Endometrial microvascular endothelial cells (primary cell): ENCODE data around the gene CAMK1D. TPM values are rescaled to one million over a fixed set of nuclear protein-coding genes. Genes with fewer than 3 reads are reported as not detected.
"Not testable (repeated sequence)": the region's sequence is repeated elsewhere in the genome, so short reads cannot be mapped to it uniquely, and the experiment has no call there.

Source experiments
- in situ Hi-C: cut with HindIII; loops from 2 replicates; pipeline ENCODE4 v1.10.0; 2017; ENCODE audit warnings: low sequenced_read_pairs, low pct_unique_long_range_greater_than_20kb; ENCODE audit errors: inconsistent ontology term
- total RNA-seq: library from RNA; depleted of rRNA; stranded (reverse); fragments of >200 nt; gene quantifications from one replicate; pipeline ENCODE4 v1.2.3, GENCODE V29; 2015; ENCODE audit errors: inconsistent ontology term

Gene CAMK1D
- total RNA-seq, 1 donor from 2014 or later = 0.37 TPM

DNA sequence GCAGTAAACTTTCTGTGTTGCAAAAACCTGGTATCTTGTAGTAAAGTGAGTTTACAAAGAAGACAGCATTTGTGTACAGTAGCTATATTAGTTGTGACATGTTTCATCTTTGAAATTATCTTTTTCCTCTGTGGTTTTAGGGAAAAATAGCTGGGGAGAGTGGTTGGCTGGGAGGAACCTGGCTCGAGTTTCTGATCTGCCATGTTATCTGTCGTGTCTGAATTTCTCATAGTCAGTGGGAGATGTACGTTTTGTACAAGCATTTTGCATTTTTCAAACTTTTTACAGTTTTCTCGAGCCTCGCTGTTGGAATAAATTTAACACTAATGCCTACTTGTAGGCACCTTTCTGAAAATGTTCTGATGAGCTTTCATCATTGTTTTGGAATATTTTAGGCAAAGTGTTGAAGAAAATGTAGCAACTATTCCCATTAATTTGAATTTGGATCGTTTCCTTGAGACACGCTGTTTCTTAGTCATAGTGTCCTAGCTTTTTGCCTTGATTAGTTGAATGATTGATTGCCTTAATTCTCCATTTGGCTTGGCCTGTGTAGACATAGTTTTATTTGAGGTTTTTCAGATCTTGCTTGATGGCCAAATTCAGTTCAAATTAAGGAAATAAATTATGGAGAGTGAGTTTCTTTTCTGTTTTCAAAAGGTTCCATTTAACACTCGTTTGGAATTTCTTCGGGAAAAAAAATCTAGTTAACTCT is 65.1 kb downstream of the CAMK1D start:
- in situ Hi-C loops = no loop called here

DNA sequence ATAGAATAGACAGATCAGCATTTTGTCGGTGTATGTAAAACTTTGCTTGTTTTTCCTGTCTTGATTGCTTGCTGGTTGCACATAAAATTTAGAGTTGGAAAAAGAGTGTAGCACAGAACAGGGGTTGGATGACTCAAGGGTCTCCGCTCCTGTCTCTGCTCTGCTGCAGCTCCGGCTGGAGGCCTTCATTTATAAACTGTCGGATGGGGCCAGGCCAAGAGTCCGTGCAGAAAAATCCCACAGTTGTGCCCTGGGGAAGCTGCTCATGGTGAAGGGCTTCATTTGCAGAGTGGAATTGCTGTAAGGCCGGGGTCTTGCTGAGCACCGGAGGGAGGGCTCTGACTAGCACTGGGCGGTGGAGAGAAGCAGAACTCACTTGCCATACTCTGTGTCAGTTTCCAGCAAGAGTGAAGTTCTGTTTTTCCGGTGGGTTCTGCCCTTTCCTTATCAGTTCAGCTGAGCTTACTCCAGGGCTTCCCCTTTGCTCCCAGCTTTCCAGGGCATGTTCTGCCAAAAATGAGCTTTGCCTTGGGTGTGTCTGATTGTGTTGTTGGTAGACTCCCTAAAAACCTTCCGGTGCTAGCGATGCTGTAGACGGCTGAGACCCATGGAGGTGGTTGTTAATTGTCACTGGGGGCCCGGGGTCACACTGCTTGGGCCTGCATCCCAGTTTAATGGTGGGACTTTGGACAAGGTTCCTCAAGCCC is 67.2 kb downstream of the CAMK1D start:
- in situ Hi-C loops = no loop called here

DNA sequence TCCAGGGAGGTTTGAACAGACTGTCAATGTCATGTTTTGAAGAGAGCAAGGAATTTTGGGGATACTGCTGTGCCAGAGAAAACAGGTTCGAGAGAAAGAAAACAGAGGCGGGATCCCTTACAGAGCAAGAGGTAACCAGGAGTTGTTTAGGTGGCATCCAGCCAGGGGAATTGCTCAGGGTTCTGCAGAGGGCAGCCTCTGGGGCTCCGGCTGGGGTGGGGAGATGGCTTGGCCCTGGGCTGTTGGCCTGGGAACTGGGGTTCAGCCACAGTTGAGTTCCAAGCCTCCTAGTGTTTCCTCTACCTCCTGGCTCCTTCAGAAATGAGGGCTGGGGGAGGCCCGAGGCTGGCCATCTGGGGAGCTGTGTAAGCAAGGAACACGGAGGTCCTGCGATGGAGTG is 68.0 kb downstream of the CAMK1D start:
- in situ Hi-C loops = no loop called here

DNA sequence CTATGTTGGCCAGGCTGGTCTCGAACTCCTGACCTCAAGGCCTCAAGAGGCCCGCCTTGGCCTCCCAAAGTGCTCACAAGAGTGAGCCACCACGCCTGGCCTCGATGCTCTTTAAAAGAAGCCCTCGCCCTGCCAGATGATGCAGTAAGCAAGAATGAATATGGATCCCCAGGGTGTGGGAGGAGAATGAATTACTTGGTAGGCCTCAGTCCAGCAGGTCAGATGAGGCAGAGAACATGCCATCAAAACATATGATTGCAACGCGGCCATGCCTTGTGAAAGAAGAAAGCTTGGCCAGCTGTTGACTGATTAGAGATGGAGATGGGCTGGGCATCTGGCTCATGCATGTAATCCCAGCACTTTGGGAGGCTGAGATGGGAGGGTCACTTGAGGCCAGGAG is 68.7 kb downstream of the CAMK1D start:
- in situ Hi-C loops = no loop called here

DNA sequence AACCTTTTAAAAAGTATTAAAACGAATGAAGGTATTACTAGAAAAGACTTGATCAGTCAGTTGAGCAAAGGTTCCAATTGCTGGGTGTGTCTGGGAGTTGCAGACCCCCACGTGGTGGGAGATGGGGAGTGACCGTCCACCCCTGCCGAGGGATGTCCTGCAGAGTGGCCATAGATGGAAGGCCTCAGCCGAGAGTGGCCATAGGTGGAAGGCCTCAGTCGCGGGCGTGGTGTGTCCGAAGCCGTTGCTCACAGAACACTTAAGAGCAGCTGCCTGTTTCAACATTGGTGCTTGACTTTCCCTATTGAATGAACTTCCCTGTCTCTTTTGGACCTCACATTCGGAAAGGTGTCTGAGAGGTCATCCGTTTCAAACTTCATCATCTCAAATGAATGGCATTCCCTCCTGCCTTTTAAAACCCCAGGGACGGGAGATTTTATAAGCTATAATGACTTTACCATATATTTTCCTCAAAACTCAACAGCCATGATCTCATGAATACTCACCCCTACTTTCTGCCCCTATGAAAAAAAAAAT is 69.4 kb downstream of the CAMK1D start:
- in situ Hi-C loops = no loop called here

DNA sequence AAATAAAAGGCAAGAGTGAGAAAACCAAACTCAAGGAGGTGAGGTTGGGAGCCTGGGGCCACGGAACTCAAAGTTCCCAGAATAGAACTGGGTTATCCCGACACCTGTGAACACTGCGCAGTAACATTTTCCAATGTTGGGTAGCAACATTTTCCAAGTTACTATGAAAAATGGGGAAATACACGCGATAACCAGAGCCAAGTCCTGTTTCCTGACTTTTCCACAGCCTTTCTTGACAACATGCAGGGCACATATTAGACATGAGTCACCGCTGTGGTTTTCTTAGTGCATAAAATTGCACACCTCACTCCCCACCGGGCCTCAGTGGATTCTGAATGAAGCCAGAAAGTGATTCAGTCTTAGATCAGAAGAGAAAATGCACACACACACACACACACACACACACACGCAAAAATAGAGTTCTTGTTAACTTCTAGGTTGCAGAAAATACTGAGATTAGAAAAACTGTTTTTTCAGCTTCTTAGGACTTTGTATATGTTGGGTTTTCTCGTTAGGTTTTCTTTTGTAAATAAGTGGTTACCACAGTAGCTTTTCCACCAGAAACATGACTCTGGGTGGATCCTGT is 70.0 kb downstream of the CAMK1D start:
- in situ Hi-C loops = no loop called here

DNA sequence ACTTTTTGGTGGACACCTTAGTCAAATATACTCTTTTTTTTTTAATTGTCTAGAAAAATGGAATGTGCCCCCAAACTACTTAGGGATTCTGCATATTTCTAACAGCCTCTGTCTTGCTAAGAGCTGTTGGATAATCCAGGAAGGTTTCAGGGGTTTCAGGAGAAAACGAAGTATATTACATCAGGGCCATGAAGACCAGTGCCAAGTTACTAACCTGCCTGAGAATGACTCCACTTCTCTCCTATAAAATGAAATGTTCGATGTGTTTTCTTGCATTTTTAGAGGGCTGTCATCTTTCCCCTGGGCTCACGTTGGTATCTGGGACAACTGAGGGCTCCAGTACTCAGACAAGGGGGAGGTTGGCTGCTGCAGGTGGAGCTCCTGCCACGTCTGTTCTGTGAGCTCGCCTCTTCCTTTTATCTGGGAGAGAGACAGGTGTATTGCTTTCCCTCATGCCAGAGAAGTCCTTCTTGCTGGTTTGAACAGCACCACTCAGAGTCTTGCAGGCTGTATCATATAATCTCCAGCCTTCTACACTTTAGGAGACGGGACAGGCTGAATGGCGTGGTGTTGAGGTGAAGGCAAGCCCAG is 71.3 kb downstream of the CAMK1D start:
- in situ Hi-C loops = loop anchor here (10.0 kb wide), 1 partner anchor 234 kb away; no protein-coding TSS in a partner anchor

DNA sequence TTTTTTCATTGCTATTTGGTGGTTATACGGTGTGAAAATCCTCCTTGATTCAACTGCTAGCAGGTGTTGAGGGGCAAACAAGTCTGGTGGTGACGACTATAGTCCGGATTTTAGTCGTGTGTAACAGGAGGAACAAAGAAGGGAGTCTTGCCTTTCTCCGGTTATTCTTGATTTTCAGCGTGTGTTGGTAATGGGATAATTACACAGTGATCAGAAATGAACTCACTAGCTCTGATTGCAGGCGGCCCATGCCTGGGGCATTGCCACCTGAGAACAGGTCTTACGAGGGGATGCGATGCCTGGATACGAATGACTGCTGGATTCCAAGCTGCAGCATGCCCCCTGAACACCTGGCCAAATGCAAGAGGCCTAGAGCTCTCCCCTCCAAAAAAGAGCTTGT is 72.8 kb downstream of the CAMK1D start:
- in situ Hi-C loops = loop anchor here (10.0 kb wide), 1 partner anchor 233 kb away; no protein-coding TSS in a partner anchor

DNA sequence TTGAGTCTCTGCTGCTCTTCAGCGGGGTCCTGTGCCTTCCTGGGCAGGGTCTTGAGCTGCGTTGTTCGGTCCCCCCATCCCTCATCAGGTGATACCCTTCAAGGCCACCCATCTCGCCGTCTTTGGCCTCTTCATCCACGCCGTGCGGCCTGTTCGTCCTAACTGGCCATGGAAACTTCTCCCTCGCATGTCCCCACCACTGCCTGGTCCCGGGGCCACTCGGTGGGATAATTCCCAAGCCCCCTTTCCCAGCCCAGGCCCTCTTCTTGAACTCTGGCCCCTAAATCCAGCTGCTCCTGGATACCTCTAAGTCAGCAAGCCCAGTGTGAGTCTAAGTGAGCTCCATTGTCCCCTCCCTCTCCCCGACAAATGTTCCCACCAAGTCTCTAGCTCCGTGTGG is 74.5 kb downstream of the CAMK1D start:
- in situ Hi-C loops = loop anchor here (10.0 kb wide), 1 partner anchor 231 kb away; no protein-coding TSS in a partner anchor

DNA sequence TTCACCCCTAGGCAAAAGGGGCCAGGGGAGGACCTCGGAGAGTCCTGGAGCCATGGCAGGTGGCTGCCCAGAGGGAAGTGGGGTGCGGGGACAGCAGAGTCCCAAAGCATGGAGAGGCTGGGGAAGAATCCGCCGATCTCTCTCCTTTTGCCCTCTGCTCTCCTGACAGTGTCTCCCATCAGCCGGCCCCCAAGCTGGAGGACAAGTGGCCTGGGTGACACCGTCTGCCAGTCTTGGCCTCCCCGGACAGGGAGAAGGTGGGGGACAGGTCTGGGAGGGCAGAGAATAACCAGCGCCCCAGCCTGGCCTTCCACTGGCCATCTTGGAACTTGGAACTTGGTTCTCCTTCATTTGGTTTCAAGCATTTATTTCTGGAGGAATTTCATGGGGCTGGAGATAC is 77.9 kb downstream of the CAMK1D start:
- in situ Hi-C loops = loop anchor here (10.0 kb wide), 1 partner anchor 228 kb away; no protein-coding TSS in a partner anchor

DNA sequence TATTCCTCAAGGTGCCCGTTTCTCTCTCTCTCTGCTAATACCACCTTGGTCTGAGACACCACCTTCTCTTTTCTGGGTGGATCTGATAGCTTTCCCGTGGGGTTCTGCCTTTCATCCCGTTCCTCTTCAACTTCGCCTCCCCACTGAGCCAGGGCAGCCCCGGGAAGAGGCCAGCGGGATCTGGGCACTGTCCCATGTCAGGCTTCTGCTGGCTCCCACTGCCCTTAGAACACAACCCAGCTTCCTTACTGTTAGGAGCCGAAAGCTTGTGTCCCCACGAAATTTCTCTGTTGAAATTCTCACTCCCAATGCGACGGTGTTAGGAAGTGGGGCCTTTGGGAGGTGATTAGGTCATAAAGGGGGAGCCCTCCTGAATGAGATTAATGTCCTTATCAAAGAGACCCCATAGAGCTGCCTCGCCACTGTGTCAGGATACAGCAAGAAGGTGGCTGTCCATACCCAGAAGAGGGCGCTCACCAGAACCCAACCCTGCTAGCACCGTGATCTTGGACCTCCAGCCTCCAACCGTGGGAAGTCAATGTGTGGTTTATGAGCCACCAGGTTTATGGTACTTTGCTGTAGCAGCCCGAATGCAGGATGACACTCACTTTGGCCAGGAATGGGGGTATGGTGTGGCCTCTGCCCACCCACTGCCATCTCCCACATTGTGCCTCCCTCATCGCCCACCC is 79.2 kb downstream of the CAMK1D start:
- in situ Hi-C loops = loop anchor here (10.0 kb wide), 1 partner anchor 226 kb away; no protein-coding TSS in a partner anchor

DNA sequence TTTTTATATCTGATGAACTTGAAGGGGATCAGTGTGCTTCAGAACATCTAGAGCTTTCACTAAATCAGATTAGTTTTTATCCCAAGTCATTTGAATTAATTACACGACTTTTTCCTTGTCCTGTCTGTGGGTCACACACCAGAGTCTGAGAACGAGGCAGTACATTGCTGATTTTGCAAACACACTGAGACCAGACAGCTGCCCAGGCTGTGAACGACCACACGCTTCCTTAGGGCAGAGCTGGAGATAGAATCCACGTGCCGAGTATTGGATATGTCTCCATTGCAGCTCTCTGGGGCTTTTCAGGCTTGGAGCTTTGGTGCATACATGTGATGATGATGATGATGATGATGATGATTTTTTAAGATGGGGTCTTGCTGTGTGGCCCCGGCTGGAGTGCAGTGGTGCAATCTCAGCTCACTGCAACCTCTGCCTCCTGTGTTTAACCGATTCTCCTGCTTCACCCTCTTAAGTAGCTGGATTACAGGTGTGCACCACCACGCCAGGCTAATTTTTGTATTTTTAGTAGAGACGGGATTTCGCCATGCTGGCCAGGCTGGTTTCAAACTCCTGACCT is 81.1 kb downstream of the CAMK1D start:
- in situ Hi-C loops = no loop called here

DNA sequence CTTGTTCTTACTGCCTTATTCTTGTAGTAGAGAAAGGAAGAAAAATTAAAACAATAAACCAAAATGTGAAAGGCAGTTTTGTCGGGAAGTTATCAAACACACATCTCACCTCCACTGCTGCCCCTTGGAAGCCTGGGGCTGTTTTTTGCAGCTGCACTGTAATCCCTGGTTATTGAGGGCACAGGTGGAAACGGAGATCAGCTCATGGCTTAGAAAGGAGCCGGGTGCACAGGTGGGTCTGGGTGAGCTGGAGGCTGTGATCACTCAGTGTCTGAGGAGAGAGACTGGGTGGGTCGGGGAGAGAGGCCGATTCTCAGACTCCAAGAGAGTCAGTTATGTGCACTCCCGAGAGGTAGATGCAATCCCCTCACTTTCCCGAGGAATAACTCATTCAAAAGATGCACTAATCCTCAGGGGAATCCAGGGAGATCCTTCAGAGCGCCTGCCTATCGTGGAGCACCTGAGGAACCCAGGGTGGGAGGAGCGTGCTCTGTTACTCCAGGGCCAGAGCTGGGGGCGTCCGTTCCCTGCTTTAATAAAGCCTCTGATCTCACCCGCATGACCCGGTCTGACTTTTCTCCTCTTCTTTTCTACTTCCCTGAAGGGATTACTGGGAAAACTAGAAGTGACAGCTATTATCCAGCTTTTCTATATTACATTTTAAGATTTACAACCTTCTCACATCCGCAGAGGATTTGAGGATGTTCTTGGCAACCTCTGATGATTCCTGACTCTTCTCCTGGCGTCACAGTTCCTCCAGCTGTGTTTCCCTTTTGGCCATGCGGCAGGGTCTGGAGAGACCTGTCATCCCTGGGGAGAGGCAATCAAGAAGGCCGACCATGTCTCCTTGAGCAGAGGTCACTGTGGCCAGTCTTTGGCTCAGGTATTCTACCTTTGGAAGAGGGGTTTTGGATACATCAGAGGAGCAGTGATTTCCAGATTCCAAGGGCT is 82.1 kb downstream of the CAMK1D start:
- in situ Hi-C loops = no loop called here

DNA sequence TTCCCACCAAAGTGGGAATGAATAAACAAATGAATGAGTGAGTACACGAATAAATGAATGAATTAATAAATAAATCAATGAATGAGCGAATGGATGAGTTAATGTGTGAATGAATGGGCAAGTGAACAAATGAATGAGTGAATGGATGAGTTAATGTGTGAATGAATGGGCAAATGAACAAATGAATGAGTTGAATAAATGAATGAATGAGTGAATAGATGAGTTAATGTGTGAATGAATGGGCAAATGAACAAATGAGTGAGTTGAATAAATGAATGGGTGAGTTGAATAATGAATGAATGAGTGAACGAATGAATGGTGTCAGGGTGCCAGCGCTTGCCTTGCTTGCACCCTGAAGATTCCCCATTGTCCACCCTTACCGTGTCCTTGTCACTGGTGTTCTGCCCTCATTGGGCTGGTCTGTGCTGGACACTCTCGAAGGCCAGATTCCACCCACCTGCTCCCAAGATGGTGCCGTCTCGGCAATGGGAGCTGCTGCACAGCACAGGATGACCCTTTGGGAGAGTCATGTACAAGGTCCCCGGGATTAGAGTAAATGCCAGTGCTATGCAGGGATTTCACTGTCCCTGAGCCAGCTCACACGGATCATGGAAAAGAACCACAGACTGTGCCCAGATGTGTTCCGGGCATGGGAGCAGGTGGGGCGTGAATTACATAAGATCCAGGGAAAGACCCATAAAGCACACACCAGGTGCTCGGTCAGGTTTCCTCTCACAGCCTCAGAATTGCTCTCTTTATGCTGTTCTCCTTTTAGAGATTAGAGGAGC is 83.2 kb downstream of the CAMK1D start:
- in situ Hi-C loops = no loop called here

DNA sequence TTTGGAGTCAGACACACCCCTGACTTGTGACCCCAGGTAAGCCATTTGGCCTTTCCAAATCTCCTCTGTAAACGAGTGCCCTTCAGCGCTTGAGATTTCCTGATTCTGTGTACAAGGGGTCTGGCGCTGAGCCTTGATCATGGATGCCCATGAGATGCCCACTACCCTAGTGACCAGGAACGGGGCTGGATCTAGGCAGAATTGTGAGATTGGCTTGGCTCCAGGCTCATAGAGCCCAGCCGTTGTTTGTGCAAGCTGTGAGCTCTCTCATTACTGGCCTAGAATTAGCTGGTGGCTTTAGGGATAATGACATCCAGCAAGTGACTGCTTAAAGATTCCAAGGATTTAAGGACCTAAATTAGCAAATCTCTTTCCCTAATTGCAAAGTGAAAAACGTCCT is 84.9 kb downstream of the CAMK1D start:
- in situ Hi-C loops = no loop called here

DNA sequence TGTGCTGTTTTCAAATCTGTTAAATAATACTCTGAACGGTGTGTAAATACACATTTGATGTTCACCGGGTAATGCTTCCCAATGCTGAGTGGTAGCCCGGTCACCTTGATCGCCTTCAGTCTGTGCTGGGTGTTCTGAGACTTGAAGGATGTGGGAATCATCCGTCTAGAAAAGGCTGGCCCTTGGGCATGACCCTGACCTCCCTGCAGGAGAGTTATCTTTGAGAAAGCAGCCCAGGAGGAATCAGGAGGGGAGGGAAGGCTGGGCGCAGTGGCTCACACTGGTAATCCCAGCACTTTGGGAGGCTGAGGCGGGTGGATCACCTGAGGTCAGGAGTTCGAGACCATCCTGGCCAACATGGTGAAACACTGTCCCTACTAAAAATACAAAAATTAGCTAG is 85.3 kb downstream of the CAMK1D start:
- in situ Hi-C loops = not testable (repeated sequence)

DNA sequence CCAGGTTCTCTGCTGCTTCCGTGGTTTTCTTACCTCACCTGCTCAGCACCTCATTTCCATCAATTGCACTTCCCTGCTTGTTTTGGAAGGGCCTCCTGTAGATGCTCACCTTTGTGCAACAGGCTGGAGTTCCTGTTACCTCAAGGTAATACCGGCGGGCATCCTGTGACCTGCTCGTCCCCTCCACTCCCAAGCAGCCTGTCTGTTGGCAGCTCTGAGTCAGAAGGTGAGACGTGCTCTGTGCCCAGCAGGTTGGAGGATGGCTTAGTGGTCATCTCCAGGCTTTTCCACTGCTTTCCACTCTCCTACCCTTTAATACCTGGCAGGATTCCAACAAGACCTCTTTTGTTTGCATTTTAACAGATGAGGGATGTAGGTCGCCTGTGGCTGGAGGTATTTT is 86.0 kb downstream of the CAMK1D start:
- in situ Hi-C loops = no loop called here
